ENCODE measurements around the gene SOX4.

The SOX4 gene

GRCh38 chr6:21628160-21628559 lies 34.6 kb downstream of the SOX4 start:
- no peaks in the 10 kb centered on the region for H3K27me3 ChIP-seq (ENCODE audit: insufficient read depth, low read depth, severe bottlenecking)
- no peak for DNase-seq
- TF ChIP-seq, protein P1, sequence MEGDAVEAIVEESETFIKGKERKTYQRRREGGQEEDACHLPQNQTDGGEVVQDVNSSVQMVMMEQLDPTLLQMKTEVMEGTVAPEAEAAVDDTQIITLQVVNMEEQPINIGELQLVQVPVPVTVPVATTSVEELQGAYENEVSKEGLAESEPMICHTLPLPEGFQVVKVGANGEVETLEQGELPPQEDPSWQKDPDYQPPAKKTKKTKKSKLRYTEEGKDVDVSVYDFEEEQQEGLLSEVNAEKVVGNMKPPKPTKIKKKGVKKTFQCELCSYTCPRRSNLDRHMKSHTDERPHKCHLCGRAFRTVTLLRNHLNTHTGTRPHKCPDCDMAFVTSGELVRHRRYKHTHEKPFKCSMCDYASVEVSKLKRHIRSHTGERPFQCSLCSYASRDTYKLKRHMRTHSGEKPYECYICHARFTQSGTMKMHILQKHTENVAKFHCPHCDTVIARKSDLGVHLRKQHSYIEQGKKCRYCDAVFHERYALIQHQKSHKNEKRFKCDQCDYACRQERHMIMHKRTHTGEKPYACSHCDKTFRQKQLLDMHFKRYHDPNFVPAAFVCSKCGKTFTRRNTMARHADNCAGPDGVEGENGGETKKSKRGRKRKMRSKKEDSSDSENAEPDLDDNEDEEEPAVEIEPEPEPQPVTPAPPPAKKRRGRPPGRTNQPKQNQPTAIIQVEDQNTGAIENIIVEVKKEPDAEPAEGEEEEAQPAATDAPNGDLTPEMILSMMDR (IDR thresholded peaks at IDR 0.05; ENCODE audit: low read depth, low read length), result no peak
- H3K36me3 ChIP-seq, result no peaks in the 10 kb centered on the region
- H3K9me3 ChIP-seq (ENCODE audit: severe bottlenecking), result no peaks in the 10 kb centered on the region
- H3K4me3 ChIP-seq (ENCODE audit: low read depth, low read length), result no peak overlapping the region
- H3K27ac ChIP-seq, result no peak overlapping the region

GRCh38 chr6:21633511-21634109 lies 40.1 kb downstream of the SOX4 start:
- Histone ChIP-seq H3K27me3 (ENCODE audit: insufficient read depth, low read depth, severe bottlenecking) (no peaks in the 10 kb centered on the region), H3K36me3 (no peaks in the 10 kb centered on the region), H3K4me3 (ENCODE audit: low read depth, low read length) (no peak overlapping the region), H3K27ac (no peak overlapping the region), H3K9me3 (ENCODE audit: severe bottlenecking) (no peaks in the 10 kb centered on the region)
- TF ChIP-seq, protein P1 (IDR thresholded peaks at IDR 0.05; ENCODE audit: low read depth, low read length), result no peak
- DNase-seq, result no peak

DNA sequence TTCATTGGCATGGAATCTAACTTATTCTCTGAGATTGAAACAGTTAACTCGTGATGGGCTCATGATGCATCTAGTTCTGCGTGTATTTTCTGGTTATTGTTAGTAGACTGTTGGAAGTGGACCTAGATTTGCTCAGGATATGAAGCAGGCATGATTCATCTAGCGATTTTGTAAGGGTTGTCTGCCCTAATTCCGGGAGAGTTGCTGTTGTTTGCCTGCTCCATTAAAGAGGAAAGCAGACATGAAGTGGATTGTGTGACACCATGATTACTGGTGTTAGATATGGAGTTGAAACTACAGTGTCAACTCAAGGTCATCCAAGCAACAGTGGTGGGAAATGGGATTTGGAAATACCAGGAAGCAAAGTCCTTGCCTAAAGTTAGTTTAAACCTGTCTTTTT lies 41.0 kb downstream of the SOX4 start:
- H3K36me3 ChIP-seq, result no peaks in the 10 kb centered on the region
- H3K27ac ChIP-seq, result no peak overlapping the region
- no peak overlapping the region for H3K4me3 ChIP-seq (ENCODE audit: low read depth, low read length)
- no peaks in the 10 kb centered on the region for H3K27me3 ChIP-seq (ENCODE audit: insufficient read depth, low read depth, severe bottlenecking)
- no peaks in the 10 kb centered on the region for H3K9me3 ChIP-seq (ENCODE audit: severe bottlenecking)
- TF ChIP-seq, protein P1 (IDR thresholded peaks at IDR 0.05; ENCODE audit: low read depth, low read length), result no peak
- DNase-seq, result no peak

GRCh38 chr6:21636876-21637275 lies 43.3 kb downstream of the SOX4 start:
- Histone ChIP-seq H3K9me3 (ENCODE audit: severe bottlenecking) (no peaks in the 10 kb centered on the region), H3K27me3 (ENCODE audit: insufficient read depth, low read depth, severe bottlenecking) (no peaks in the 10 kb centered on the region), H3K27ac (no peak overlapping the region), H3K36me3 (no peaks in the 10 kb centered on the region), H3K4me3 (ENCODE audit: low read depth, low read length) (no peak overlapping the region)
- TF ChIP-seq, protein P1 (IDR thresholded peaks at IDR 0.05; ENCODE audit: low read depth, low read length), result no peak
- no peak for DNase-seq

DNA sequence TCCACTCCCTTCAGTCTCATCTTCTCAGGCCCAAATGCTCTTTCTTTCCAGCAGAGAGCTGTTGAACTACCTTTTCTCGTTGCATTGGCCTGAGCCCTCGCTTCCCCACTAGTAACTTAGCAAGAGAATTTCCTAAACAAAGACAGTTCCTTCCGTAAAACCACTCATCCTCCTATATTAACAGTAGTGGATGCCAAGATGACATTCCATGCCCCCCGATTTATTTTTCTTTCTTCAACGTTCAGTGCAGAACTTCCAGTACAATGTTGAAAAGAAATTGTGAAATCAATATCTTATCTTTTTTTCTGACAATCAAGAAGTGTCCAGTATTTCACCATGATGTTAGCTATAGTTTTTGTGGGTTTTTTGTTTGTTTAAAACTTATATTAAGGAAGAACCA lies 45.8 kb downstream of the SOX4 start:
- DNase-seq, result no peak
- Histone ChIP-seq H3K27ac (no peak overlapping the region), H3K9me3 (ENCODE audit: severe bottlenecking) (no peaks in the 10 kb centered on the region), H3K36me3 (no peaks in the 10 kb centered on the region), H3K27me3 (ENCODE audit: insufficient read depth, low read depth, severe bottlenecking) (no peaks in the 10 kb centered on the region), H3K4me3 (ENCODE audit: low read depth, low read length) (no peak overlapping the region)
- TF ChIP-seq, protein P1 (IDR thresholded peaks at IDR 0.05; ENCODE audit: low read depth, low read length), result no peak
